ENCODE results near the gene CEP112.

Gene CEP112

DNA sequence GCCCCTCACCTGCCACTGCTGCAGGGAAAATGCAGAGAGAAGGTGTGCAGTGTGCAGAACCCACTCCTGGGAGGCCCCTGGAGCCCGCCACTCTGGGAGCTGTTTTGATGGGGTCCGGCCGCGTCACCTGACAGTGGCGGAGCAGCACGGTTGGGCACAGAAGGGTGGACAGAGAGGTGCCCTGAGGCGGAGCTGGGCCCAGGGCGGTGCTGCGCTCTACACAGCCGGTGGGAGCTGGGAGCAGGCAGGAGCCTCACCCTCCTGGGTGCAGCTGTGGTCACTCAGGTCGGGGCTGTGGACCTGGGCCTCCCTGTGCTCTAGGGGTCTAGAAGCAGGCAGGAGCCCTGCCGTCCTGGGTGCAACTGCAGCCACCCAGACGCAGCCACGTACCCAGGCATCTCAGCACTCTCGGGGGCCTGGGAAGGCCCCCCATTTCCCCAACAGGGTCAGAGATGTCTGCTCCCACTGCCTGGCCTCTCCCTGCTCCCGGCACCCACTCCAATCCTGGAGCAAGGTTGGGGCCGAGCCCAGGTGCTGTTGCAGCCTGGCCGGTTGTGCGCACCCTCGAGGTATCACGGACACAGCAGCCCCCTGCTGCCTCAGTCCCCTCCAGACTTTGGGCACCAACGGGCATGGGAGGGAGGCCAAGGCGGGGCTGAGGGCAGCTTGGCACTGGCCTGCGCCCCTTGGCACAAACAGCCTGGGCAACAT is 326.1 kb downstream of the CEP112 start:
- no peak for DNase-seq (ENCODE audit: low read depth)
- TF ChIP-seq, protein P1, sequence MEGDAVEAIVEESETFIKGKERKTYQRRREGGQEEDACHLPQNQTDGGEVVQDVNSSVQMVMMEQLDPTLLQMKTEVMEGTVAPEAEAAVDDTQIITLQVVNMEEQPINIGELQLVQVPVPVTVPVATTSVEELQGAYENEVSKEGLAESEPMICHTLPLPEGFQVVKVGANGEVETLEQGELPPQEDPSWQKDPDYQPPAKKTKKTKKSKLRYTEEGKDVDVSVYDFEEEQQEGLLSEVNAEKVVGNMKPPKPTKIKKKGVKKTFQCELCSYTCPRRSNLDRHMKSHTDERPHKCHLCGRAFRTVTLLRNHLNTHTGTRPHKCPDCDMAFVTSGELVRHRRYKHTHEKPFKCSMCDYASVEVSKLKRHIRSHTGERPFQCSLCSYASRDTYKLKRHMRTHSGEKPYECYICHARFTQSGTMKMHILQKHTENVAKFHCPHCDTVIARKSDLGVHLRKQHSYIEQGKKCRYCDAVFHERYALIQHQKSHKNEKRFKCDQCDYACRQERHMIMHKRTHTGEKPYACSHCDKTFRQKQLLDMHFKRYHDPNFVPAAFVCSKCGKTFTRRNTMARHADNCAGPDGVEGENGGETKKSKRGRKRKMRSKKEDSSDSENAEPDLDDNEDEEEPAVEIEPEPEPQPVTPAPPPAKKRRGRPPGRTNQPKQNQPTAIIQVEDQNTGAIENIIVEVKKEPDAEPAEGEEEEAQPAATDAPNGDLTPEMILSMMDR (conservative IDR thresholded peaks at IDR 0.05; ENCODE audit: low read depth, low read length), result no peak
- no peak overlapping the region for H3K4me3 ChIP-seq (ENCODE audit: low read length)

DNA sequence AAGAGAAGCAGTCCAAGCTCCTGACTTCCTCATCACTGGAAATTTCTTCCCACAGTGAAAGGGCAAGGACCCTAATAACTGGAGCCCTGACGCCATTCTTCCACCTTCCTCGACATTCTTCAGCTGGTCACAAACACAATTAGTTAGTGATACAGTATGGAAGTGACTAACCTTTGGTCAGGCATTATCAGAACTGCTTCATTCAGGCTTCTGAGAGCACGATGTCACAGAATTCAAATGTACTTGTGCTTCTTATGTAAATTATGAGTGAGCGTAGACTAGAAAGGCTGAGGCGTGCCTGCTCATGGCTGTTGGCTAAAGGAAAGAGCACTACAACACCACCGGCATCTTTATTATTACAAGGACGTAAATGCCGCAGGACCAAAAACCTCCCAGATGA is 327.5 kb downstream of the CEP112 start:
- TF ChIP-seq, protein P1 (conservative IDR thresholded peaks at IDR 0.05; ENCODE audit: low read depth, low read length), result no peak
- DNase-seq (ENCODE audit: low read depth), result no peak
- no peak overlapping the region for H3K4me3 ChIP-seq (ENCODE audit: low read length)

DNA sequence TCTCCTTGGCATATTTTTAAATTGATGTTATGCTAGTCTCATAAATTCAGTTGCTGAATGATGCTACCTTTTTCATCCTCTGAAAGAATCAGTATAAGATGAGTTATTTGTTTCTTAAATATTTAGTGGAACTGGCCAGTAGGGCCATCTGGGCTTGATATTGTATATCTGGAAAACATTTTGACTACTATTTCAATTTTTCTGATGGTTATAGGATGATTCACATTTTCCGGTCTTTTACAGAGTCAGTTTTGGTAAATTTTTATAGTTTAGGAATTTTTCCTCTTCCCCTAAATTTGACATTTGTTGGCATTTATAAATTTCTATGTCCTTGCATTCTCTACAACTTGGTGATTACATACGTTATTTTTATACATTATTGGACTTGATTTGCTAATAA is 334.2 kb downstream of the CEP112 start:
- TF ChIP-seq, protein P1 (conservative IDR thresholded peaks at IDR 0.05; ENCODE audit: low read depth, low read length), result no peak
- no peak for DNase-seq (ENCODE audit: low read depth)
- H3K4me3 ChIP-seq (ENCODE audit: low read length), result no peak overlapping the region

DNA sequence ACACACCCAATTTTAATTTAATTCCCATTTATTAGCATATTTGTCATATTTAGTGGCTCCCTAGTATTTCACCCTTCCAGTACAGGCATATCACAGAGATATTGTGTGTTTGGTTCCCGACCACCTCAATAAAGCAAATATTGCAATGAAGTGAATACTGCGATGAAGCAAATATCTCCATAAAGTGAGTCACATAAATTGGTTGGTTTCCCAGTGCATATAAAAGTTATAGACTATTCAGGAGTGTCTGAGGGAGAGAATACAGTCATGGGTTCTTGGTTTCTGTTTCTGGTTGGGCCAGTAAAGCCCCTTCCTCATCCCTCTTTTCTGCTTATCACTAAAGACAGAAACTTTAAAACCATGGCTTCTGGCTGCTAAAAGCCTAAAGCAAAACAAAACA is 335.1 kb downstream of the CEP112 start:
- TF ChIP-seq, protein P1 (conservative IDR thresholded peaks at IDR 0.05; ENCODE audit: low read depth, low read length), result no peak
- no peak overlapping the region for H3K4me3 ChIP-seq (ENCODE audit: low read length)
- no peak for DNase-seq (ENCODE audit: low read depth)

DNA sequence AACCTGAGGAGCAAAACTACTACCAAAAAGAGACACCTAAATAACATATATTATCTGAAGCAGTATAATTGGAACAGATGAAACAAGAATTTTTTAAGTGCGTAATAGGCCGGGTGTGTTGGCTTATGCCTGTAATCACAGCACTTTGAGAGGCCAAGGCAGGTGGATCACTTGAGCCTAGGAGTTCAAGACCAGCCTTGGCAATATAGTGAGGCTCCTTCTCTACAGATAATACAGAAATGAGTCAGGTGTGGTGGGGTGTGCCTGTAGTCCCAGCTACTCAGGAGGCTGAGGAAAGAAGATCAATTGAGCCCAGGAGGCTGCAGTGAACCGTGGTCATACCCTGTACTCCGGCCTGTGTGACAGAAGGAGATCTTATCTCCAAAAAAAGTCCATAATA is 336.3 kb downstream of the CEP112 start:
- no peak overlapping the region for H3K4me3 ChIP-seq (ENCODE audit: low read length)
- TF ChIP-seq, protein P1 (conservative IDR thresholded peaks at IDR 0.05; ENCODE audit: low read depth, low read length), result no peak
- no peak for DNase-seq (ENCODE audit: low read depth)

DNA sequence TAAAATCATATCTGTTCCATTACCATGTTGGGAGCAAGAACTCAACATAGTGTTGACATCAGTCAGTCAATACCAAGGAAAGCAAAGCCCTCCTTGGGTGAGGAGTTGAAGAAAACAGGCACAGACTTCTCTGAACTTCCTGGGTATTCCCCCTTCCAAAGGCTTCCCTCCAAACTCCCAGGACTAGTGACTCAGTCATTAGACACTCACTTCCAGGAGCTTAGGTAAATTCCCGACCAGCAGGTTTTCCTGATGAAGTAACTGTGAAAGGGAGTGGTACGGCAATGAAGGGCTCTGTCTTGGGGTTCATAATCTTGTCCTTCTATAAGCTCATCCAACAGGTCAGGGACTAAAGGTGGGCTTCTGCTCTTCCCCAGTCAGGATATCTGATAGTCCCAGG is 336.7 kb downstream of the CEP112 start:
- no peak overlapping the region for H3K4me3 ChIP-seq (ENCODE audit: low read length)
- TF ChIP-seq, protein P1 (conservative IDR thresholded peaks at IDR 0.05; ENCODE audit: low read depth, low read length), result no peak
- peak; percentile 16 for DNase-seq (ENCODE audit: low read depth)

DNA sequence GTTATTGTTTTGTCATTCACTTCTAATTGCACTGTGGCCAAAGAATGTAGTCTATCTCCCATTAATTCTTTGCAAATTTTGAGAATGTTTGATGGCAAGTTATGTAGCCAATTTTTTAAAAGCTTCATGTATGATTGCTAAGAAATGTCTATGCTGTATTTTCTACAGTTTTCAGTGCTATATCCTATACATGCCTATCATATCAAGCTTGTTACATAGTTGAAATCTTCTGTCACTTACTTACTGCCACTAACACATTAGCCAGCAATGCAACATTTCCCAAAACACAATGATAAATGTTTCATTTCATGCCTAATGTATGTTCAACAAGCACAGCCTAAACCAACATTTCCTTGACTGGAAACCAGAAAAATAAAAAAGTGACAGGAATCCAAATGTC is 338.1 kb downstream of the CEP112 start:
- H3K4me3 ChIP-seq (ENCODE audit: low read length), result no peak overlapping the region
- TF ChIP-seq, protein P1 (conservative IDR thresholded peaks at IDR 0.05; ENCODE audit: low read depth, low read length), result no peak
- DNase-seq (ENCODE audit: low read depth), result no peak

Measured in retinal pigment epithelial cell (primary cell).